Astrocyte (in vitro differentiated cells and primary cell): ENCODE data around the gene SLC66A2. TPM values are rescaled to one million over a fixed set of nuclear protein-coding genes. Genes with fewer than 3 reads are reported as not detected.

Experiments used
- DNase-seq: peaks from one replicate; pipeline ENCODE4 v3.0.0-alpha.2; 2010; ENCODE audit warnings: low read depth
- FAIRE-seq: peaks from 2 replicates; lab custom pipeline; 2011; peaks lifted over from hg19 to GRCh38; lab: Jason Lieb, UNC
- H2AFZ ChIP-seq: 2 replicates; pipeline ENCODE4 v1.6.0; 2012; ENCODE audit warnings: low read depth, low read length, inconsistent platforms
- H3K27ac ChIP-seq: 2 replicates; pipeline ENCODE4 v1.5.1; 2011; ENCODE audit warnings: low read depth, low read length, inconsistent platforms
- H3K27me3 ChIP-seq: 2 replicates; pipeline ENCODE4 v1.6.0; 2011; ENCODE audit warnings: low read length, inconsistent platforms; ENCODE audit not compliant: insufficient read depth
- H3K36me3 ChIP-seq: 2 replicates; pipeline ENCODE4 v1.5.1; 2011; ENCODE audit warnings: low read length, inconsistent platforms; ENCODE audit not compliant: insufficient read depth
- H3K4me1 ChIP-seq: 2 replicates; pipeline ENCODE4 v1.5.1; 2011; ENCODE audit warnings: low read length, inconsistent platforms; ENCODE audit not compliant: insufficient read depth
- H3K4me2 ChIP-seq: 2 replicates; pipeline ENCODE4 v1.6.0; 2012; ENCODE audit warnings: low read length, inconsistent platforms
- H3K4me3 ChIP-seq: 2 replicates; pipeline ENCODE4 v1.5.1; 2011; ENCODE audit warnings: low read depth, mild to moderate bottlenecking, low read length, inconsistent platforms; ENCODE audit not compliant: insufficient read depth
- H3K79me2 ChIP-seq: 2 replicates; pipeline ENCODE4 v1.6.0; 2012; ENCODE audit warnings: mild to moderate bottlenecking, low read length, inconsistent platforms; ENCODE audit not compliant: insufficient read depth
- H3K9ac ChIP-seq: 2 replicates; pipeline ENCODE4 v1.6.0; 2012; ENCODE audit warnings: mild to moderate bottlenecking, low read length, inconsistent platforms
- H3K9me3 ChIP-seq: 2 replicates; pipeline ENCODE4 v1.5.1; 2012; ENCODE audit warnings: low read depth, mild to moderate bottlenecking, low read length, inconsistent platforms; ENCODE audit not compliant: insufficient read depth
- H4K20me1 ChIP-seq: 2 replicates; pipeline ENCODE4 v1.6.0; 2012; ENCODE audit warnings: low read length, inconsistent platforms; ENCODE audit not compliant: insufficient read depth
- H3K27ac Mint-ChIP-seq: one replicate; pipeline ENCODE4 v1.8.0; 2021; ENCODE audit warnings: mild to moderate bottlenecking, mixed read lengths; ENCODE audit not compliant: unreplicated experiment
- H3K27me3 Mint-ChIP-seq: one replicate; pipeline ENCODE4 v1.8.0; 2021; ENCODE audit warnings: low read depth, mixed read lengths; ENCODE audit not compliant: unreplicated experiment
- H3K36me3 Mint-ChIP-seq: one replicate; pipeline ENCODE4 v1.8.0; 2021; ENCODE audit warnings: low read depth, mixed read lengths; ENCODE audit not compliant: unreplicated experiment
- H3K4me1 Mint-ChIP-seq: one replicate; pipeline ENCODE4 v1.8.0; 2021; ENCODE audit warnings: low read depth, mixed read lengths; ENCODE audit not compliant: unreplicated experiment
- H3K4me3 Mint-ChIP-seq: one replicate; pipeline ENCODE4 v1.8.0; 2021; ENCODE audit warnings: mild to moderate bottlenecking, moderate library complexity, mixed read lengths; ENCODE audit not compliant: unreplicated experiment
- H3K9me3 Mint-ChIP-seq: one replicate; pipeline ENCODE4 v1.8.0; 2021; ENCODE audit warnings: mild to moderate bottlenecking, mixed read lengths; ENCODE audit not compliant: unreplicated experiment
- CTCF ChIP-seq: IDR thresholded peaks from 2 replicates; pipeline ENCODE4 v1.5.1; 2011; ENCODE audit warnings: low read depth, mild to moderate bottlenecking, inconsistent platforms, low read length, moderate library complexity; ENCODE audit not compliant: insufficient read depth
- EZH2 ChIP-seq: IDR thresholded peaks from 2 replicates; pipeline ENCODE4 v1.6.1; 2012; ENCODE audit warnings: mild to moderate bottlenecking, low read length, inconsistent platforms; ENCODE audit not compliant: insufficient read depth
- total RNA-seq: library from RNA; stranded (reverse); gene quantifications from 2 replicates; pipeline ENCODE4 v1.2.1, GENCODE V29; 2021

Gene SLC66A2
- total RNA-seq, 1 donor from 2014 or later: 25.3 TPM

GRCh38 chr18:79871026-79871390, 80.4 kb downstream of the SLC66A2 start:
- H3K27ac Mint-ChIP-seq: no peak overlapping the region
- Histone ChIP-seq H3K9me3 (no peaks in the 10 kb centered on the region), H3K4me2 (no peak overlapping the region), H3K4me3 (no peak overlapping the region), H2AFZ (no peak overlapping the region), H3K9ac (no peak overlapping the region), H3K36me3 (no peaks in the 10 kb centered on the region), H3K4me1 (no peaks in the 10 kb centered on the region), H4K20me1 (no peaks in the 10 kb centered on the region), H3K27ac (no peak overlapping the region), H3K27me3 (no peaks in the 10 kb centered on the region), H3K79me2 (no peaks in the 10 kb centered on the region)
- no peaks in the 10 kb centered on the region for H3K9me3 Mint-ChIP-seq
- H3K36me3 Mint-ChIP-seq: peaks cover 2% of the 10 kb centered on the region
- H3K4me1 Mint-ChIP-seq: no peaks in the 10 kb centered on the region
- TF ChIP-seq CTCF (no peak), EZH2 (no peak)
- no peak overlapping the region for H3K4me3 Mint-ChIP-seq
- FAIRE-seq (no peak), DNase-seq (no peak)
- H3K27me3 Mint-ChIP-seq: peaks cover 13% of the 10 kb centered on the region

GRCh38 chr18:79870301-79871025, 81.0 kb downstream of the SLC66A2 start:
- H3K36me3 Mint-ChIP-seq: peaks cover 2% of the 10 kb centered on the region
- Histone ChIP-seq H3K27me3 (no peaks in the 10 kb centered on the region), H3K4me1 (no peaks in the 10 kb centered on the region), H2AFZ (no peak overlapping the region), H3K9me3 (no peaks in the 10 kb centered on the region), H3K27ac (no peak overlapping the region), H3K4me2 (no peak overlapping the region), H3K79me2 (no peaks in the 10 kb centered on the region), H3K36me3 (no peaks in the 10 kb centered on the region), H4K20me1 (no peaks in the 10 kb centered on the region), H3K9ac (no peak overlapping the region), H3K4me3 (no peak overlapping the region)
- no peak overlapping the region for H3K4me3 Mint-ChIP-seq
- TF ChIP-seq EZH2 (no peak), CTCF (no peak)
- H3K9me3 Mint-ChIP-seq: no peaks in the 10 kb centered on the region
- no peak overlapping the region for H3K27ac Mint-ChIP-seq
- DNase-seq (no peak), FAIRE-seq (no peak)
- no peaks in the 10 kb centered on the region for H3K4me1 Mint-ChIP-seq
- peaks cover 13% of the 10 kb centered on the region for H3K27me3 Mint-ChIP-seq

GRCh38 chr18:79869591-79870300, 81.7 kb downstream of the SLC66A2 start:
- H3K27ac Mint-ChIP-seq: no peak overlapping the region
- H3K9me3 Mint-ChIP-seq: no peaks in the 10 kb centered on the region
- no peak overlapping the region for H3K4me3 ChIP-seq
- peaks cover 7% of the 10 kb centered on the region for H3K27me3 Mint-ChIP-seq
- no peaks in the 10 kb centered on the region for H3K79me2 ChIP-seq
- no peak overlapping the region for H3K9ac ChIP-seq
- no peak overlapping the region for H3K4me3 Mint-ChIP-seq
- DNase-seq (no peak), FAIRE-seq (no peak)
- peaks cover 2% of the 10 kb centered on the region for H3K36me3 Mint-ChIP-seq
- H3K9me3 ChIP-seq: no peaks in the 10 kb centered on the region
- no peak overlapping the region for H3K4me2 ChIP-seq
- no peak overlapping the region for H2AFZ ChIP-seq
- no peaks in the 10 kb centered on the region for H3K4me1 ChIP-seq
- H3K27ac ChIP-seq: no peak overlapping the region
- no peaks in the 10 kb centered on the region for H3K4me1 Mint-ChIP-seq
- no peaks in the 10 kb centered on the region for H4K20me1 ChIP-seq
- H3K27me3 ChIP-seq: no peaks in the 10 kb centered on the region
- no peak for TF ChIP-seq EZH2
- no peak for TF ChIP-seq CTCF
- no peaks in the 10 kb centered on the region for H3K36me3 ChIP-seq
